Stimulated activated CD4-positive, alpha-beta T cell treated with anti-CD3 and anti-CD28 coated beads, Interleukin-15, amount 100 ng/mL, for 24 hours (primary cell): Measurements from ENCODE around the gene SREK1.
A peak's percentile ranks its signal among the peaks of the same experiment; 100 is the strongest.
"Not testable (repeated sequence)": the region's sequence is repeated elsewhere in the genome, so short reads cannot be mapped to it uniquely, and the experiment has no call there.

ENCODE experiments used
- DNase-seq: peaks from one replicate; pipeline ENCODE4 v3.0.0-alpha.2; 2020

The SREK1 gene

DNA sequence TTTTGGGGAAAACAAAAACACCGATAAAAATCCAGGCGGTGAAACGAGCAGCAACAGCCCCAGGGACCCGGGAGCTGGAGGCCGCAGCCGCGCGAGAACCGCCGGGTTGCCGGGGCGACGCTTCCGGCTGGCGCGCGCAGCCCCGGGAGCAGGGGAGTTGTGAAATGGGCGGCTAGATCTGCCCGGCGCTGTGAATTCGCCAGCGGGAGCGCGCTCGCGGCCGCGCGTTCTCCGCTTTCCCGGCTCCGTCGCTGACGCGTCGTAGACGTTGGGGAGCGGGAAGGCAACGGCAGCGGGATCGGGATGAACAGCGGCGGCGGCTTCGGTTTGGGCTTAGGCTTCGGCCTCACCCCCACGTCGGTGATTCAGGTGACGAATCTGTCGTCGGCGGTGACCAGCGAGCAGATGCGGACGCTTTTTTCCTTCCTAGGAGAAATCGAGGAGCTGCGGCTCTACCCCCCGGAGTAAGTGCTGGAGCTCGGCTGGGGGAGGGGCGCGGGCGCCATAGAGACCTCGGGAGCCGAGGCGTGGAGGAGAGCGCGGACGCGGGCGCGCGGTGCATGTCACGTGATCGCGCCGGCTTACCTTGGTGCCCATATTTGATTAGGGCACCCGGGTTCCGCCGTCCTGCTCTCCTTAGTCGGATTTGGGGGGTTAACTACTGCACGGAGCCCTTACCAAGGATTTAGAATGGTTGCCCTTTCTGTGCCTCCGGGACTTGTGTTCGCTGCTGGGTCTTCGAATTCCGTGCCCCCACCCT lies at the start of gene SREK1:
Gene SREK1, plus strand, starts transcription at position 227 of the 760 bp plus-strand sequence. Its CDS starts 77 bp downstream, at position 304.
- peak; percentile 95 for DNase-seq

GRCh38 chr5:66100851-66101250 lies 43.2 kb upstream of the SREK1 start:
- no peak for DNase-seq

DNA sequence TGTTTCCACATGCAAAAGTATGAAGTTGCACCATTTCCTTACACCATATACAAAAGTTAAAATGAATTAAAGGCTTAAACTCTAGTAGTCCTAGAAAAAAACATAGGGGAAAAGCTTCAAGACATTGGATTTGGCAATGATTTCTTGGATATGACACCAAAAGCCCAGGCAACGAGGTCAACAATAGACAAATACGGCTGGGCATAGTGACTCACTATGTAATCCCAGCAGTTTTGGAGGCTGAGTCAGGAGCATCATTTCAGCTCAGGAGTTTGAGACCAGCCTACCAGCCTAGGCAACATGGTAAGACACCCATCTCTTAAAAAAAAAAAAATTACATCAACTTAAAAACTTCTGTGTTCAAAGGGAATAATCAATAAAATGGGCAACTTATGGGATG lies 30.9 kb upstream of the SREK1 start:
- no peak for DNase-seq

DNA sequence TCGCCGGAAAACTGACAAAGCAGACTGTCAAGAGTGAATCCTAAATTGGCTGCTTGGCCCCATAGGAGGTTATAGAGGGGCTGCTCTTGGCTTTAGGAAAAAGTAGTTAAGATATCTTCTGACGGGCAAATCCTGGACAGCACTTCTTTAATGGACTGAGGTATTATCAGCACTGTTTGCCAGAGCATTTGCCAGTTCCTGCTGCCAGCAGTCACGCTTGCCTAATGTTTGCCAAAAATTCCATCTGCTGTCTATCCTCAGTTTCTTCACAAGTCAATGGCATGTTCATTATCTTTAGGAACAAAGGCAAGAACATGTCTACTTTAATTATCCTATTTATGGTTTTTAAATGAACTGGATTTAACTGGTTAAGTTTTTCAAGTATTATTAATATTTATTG lies 25.8 kb upstream of the SREK1 start:
- DNase-seq = no peak

DNA sequence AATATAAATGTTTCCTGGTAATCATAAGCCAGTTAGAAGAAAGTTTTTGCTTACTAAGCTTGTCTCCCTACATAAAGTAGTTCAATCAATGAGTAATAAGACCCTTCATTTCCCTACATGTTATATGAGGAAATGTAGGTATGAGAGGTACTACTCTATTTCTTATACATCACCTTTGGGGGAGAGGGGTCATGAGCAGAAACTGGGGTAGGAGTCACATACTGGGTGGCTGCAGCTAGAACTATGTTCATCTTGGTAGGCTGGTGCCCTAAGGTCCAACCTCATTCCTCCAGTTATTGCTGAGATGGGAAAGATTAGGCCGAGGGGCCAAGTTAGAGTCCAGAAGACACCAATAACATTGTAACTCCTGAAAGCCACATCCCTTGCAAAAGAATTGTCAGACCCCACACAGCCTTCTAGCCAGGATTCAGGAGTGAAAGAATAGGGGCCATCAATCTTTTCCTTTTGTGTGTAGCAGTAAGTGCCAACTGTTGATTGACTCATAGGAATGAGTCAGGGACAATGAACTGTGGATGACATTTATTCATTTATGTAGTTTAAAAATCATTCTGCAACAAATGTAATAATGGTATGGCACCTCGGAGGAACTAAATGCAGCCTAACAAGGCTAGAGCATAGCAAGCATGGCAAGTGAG lies 21.6 kb upstream of the SREK1 start:
- DNase-seq = no peak

DNA sequence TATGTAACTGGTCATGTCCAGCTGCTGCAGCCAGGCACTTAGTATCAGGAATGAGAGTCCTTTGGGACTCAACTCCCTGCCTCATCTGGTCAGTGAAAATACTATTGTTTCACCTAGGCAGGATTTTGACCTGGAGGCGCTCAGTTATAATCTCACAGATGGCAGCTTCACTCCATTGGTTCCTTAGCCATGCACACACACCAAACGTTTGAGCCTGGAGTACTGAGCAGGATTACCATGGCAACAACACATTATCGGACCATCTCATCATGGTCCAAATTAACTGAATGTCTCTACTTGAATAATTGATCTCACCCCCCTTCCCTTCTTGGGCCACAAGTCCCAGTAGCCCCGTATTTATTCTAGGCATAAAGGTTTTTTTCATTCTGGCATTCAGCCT lies 15.0 kb upstream of the SREK1 start:
- no peak for DNase-seq

GRCh38 chr5:66130493-66130892 lies 13.6 kb upstream of the SREK1 start:
- no peak for DNase-seq

DNA sequence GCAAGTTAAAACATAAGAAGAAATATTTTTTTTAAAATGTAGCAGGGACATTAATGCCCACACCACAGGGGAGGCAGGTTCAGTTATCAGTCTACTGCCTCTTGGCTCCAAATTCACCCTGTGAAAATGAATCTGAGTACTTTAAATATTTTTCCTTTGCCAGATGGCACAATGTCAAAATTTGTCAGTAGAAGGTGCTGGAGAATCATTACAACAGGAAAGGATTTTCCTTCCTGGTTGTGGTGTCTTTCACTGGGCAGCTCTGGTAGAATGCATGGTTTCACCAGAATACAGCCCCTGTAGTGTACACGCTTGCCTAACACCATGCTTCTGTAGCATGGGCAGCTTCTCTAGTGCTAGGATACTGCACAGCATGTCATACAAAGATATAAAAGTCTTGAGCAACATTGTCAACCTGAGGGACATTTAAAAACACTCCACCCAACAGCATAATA lies 9.7 kb upstream of the SREK1 start:
- no peak for DNase-seq

DNA sequence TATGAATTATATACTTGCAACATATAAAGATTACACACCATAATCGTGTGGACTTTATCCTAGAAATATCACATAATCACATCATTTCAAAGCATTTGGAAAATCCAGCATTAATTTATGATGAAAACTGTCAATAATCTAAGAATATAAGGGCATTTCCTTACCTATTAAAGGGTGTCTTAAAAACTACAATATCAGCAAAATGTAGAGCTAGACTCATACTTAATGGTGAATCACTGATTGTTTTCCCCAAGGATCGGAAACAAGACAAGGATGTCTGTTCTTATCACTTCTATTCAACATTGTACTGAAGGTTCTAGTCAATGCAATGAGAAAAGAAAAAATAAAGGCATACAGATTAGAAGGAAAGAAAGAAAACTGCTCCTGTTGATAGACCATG lies 8.0 kb upstream of the SREK1 start:
- no peak for DNase-seq

DNA sequence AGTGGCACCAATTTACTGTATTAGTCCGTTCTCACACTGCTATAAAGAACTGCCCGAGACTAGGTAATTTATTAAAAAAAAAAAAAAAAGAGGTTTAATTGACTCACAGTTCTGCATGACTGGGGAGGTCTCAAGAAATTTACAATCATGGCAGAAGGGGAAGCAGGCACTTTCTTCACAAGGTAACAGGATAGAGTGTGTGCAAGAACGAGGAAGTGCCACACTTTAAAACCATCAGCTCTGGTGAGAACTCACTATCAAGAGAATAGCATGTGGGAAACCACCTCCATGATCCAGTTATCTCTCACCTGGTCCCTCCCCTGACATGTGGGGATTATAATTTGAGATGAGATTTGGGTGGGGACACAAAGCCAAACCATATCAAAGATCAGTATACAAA lies 7.2 kb upstream of the SREK1 start:
- not testable (repeated sequence) for DNase-seq

- no peak for DNase-seq
These were observed 5.3 kb upstream of the SREK1 start for GRCh38 chr5:66138637-66139317.

GRCh38 chr5:66139318-66139712 lies 4.8 kb upstream of the SREK1 start:
- DNase-seq = no peak

DNA sequence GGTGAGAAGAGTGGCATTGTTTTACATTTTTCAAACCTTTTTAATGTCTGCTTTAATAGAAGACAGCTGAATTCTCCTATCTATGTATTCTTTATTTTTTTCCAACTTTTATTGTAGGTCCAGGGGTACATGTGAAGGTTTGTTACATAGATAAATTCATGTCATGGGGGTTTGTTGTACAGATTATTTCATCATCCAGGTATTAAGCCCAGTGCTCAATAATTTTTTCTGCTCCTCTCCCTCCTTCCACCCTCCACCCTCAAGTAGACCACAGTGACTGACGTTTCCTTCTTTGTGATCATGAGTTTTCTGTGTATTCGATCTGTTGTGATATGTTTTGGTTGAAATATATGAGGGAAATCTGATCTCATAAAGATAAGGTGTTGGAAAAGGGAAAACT lies 1.7 kb upstream of the SREK1 start:
- DNase-seq = no peak

DNA sequence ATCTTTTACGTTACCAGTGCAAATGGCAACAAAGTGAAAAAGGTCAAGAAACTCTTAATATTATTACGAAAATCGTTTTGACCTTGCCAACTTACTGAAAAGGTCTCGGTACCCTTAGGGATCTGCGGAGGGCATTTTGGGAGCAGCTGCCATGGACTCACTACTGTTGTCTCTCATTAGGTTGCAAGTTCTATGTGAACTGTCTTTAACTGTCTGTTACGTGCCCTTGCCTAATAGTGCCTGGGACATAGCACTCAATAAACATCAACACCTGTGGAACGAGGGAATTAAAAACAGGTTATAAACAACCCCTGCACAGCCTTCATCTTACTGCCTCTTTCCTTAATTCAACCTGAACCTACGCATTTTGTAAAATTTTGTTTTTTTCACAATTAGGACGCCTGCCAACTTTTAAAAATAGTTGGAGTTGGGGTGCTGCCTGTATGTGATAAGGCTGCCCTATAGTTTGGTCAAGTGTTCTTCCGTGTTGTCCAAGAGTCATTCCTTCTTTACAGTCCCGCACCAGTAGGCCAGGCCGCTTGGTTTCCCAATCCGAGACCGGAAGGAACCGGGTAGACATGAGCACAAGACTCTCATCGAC lies 527 bp upstream of the SREK1 start:
- DNase-seq = no peak

DNA sequence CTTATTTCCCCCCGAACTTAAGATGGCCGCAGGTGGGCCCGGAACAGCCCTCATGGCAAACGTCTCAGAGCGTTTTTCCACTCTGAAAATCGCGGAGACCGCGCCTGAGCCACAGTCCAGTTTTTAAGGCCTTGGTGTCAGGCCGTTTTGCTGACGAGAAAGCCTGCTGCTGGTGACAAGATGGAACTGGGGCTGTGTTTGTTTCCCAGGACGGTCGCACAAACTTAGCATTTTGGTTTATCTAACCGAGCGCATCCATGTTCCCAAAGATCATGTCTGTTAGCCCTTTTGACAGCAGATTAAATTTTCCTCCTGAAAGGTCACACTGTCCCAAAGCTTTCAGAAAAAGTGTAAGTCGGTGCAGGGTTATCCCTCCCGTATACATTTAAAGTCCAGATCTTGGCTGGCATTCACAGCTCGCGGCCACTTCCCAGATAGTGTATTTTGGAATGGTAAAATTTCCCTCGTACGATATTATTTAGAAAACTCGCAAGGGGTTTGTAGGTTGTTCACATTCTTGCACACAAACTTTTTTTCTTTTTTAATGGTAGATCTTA lies 812 bp downstream of the SREK1 start:
- no peak for DNase-seq

DNA sequence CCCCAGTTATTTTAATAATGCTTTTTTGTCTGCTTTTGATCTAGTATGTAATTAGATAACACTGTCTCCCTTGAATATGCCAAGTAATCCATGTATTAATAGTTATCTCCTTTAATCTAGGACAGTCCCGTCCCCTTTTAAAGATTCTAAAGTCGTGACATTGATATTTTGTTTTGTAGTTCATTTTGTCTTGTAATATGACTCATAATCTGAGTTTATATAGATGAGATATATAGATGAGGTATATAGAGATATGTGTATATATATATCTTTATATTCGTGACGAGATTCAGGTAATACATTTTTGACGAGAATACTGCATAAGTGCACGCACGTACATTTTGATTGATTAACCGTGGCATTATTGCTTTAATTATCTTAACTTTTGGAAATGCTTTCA lies 1.6 kb downstream of the SREK1 start:
- no peak for DNase-seq

DNA sequence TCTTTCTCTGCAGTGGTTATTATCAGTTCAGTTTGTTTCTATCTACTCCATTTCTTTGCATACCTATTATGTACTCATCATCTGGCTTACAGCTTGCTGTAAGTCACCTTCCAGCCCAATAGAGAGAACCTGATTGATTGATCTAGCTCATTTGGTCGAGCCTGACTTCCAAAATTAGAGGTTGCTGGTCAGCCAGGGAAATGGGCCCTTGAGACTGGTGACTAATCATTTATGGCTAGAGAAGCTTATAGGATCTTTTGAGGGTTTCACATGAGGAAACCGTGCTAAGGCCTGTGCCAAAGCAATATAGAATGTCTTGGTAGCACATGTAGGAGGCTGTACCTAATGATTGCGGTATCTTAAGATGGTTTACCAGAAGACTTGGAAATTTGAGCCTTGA lies 5.8 kb downstream of the SREK1 start:
- DNase-seq = no peak

GRCh38 chr5:66151030-66151429 lies 6.9 kb downstream of the SREK1 start:
- peak; percentile 22 for DNase-seq

- no peak for DNase-seq
These were observed 7.4 kb downstream of the SREK1 start for GRCh38 chr5:66151491-66151890.

DNA sequence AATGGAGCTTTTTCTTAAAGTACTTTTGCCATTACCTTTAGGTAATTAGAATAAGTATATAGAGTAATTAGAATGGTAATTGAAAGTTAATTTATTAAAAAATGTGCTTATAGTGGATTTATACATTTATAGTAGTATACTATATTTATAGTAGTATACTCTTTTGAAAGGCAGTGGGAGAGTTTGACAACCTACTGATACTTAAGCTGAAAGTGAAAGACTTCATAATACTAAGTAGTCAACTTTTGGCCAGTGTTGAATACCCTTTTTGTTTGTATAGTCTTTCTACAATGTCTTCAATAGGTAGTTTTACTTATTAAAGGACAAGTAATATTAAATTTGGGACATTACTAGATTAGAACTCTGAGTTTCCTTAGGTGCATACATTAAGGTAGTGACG lies 12.9 kb downstream of the SREK1 start:
- DNase-seq = no peak

GRCh38 chr5:66161356-66161755 lies 17.3 kb downstream of the SREK1 start:
- no peak for DNase-seq

- no peak for DNase-seq
These were observed 20.1 kb downstream of the SREK1 start for GRCh38 chr5:66164044-66164790.

- DNase-seq = no peak
These were observed 24.1 kb downstream of the SREK1 start for GRCh38 chr5:66168226-66168625.
